Epithelial cell of esophagus (primary cell): ENCODE results near the gene RDH5.

Experiments
- DNase-seq: peaks from one replicate; pipeline ENCODE4 v3.0.0; 2010; ENCODE audit warnings: low read depth
- H3K4me3 ChIP-seq: 2 replicates; pipeline ENCODE4 v1.5.1; 2011; ENCODE audit warnings: mild to moderate bottlenecking, low read length, control low read depth
- TF ChIP-seq, protein P1 (sequence below): IDR thresholded peaks from 2 replicates; pipeline ENCODE4 v1.5.1; 2011; ENCODE audit warnings: low read depth, mild to moderate bottlenecking, low read length, control low read depth, inconsistent platforms; ENCODE audit not compliant: insufficient read depth; ENCODE audit errors: missing control alignments

RDH5 gene

GRCh38 chr12:55727643-55728185 is 7.5 kb downstream of the RDH5 start:
- peak overlapping the region; percentile 74 for H3K4me3 ChIP-seq
- TF ChIP-seq, protein P1, sequence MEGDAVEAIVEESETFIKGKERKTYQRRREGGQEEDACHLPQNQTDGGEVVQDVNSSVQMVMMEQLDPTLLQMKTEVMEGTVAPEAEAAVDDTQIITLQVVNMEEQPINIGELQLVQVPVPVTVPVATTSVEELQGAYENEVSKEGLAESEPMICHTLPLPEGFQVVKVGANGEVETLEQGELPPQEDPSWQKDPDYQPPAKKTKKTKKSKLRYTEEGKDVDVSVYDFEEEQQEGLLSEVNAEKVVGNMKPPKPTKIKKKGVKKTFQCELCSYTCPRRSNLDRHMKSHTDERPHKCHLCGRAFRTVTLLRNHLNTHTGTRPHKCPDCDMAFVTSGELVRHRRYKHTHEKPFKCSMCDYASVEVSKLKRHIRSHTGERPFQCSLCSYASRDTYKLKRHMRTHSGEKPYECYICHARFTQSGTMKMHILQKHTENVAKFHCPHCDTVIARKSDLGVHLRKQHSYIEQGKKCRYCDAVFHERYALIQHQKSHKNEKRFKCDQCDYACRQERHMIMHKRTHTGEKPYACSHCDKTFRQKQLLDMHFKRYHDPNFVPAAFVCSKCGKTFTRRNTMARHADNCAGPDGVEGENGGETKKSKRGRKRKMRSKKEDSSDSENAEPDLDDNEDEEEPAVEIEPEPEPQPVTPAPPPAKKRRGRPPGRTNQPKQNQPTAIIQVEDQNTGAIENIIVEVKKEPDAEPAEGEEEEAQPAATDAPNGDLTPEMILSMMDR: no peak
- DNase-seq: no peak

- DNase-seq: peak; percentile 44
- peak overlapping the region; percentile 74 for H3K4me3 ChIP-seq
- TF ChIP-seq, protein P1: no peak
These were observed 8.2 kb downstream of the RDH5 start for GRCh38 chr12:55728186-55728938.

GRCh38 chr12:55728939-55729818 is 9.0 kb downstream of the RDH5 start, which contains the start of gene CD63:
CD63 (minus strand) TSS chr12:55729009; CDS start chr12:55728341, 668 bp downstream.
- peak within 1 kb of the TSS; percentile 74 for H3K4me3 ChIP-seq
- TF ChIP-seq, protein P1: no peak
- peak; percentile 95 for DNase-seq

DNA sequence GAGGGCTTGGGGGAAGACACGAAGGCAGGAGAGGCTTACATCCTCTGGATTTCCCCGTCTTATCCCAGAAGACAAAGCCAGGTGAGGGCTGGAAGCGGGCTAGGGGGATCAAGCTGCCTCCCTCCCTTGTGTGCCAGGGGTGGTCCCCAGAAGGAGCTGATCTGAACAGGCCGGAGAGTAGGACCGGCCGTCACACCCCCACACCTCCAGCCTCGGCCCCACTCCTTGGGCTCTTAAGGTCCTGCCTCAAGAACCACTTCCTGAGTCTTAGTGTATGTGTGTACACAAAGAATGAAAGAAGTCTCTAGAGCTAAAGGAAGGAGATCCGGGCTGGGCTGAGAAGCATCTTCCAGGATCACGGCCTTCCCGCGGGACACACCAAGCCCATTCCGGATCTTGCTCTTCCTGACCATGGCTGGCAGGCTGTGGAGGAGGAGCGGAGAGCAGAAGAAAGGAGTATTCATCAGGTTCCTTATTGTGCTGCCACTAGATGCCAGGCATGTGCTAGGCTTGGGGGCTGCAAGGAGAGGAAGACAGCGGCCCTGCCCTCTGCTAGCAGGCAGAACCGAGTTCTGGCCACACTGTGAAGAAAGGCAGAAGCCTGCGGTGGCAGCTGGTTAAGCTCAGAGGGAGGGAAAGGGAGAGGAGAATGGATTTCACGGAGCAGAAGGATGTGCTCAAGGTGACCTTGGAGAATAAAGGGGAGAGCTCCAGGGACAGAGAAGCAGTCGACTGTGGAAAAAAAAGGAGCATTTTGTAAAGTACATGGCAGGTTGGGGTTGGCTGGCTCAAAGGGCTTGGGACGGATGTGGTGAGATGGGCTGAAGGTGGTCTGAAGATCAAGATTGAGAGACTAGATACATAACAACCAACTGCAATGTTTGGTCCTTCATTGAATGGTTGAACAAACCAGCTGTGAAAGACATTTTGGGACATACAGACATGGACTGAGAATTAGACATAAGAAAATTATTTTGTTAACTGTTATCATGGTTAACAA is 9.9 kb downstream of the RDH5 start:
- H3K4me3 ChIP-seq: peak overlapping the region; percentile 74
- peak; percentile 53 for DNase-seq
- TF ChIP-seq, protein P1: no peak

GRCh38 chr12:55732288-55732687 is 12.1 kb downstream of the RDH5 start:
- no peak overlapping the region for H3K4me3 ChIP-seq
- TF ChIP-seq, protein P1: no peak
- no peak for DNase-seq

DNA sequence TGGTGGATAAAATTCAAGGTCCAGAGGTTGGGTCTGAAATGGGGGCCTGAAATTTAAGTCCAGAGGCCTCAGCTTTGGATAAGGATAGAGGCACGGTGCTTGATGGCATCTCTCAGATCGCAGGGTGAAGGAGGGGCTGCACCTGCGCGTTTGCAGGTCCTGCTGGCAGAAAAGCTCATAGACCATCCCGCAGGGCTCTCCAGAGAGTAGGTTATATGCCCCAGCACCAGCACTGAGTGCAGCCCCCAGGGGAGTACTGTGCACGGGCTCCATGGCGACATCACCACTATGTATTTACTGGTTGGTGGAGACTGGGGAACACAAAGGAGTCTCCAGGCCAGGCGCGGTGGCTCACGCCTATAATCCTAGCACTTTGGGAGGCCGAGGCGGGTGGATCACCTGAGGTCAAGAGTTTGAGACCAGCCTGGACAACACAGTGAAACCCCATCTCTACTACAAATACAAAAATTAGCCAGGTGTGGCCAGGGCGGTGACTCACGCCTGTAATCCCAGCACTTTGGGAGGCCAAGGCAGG is 12.9 kb downstream of the RDH5 start:
- TF ChIP-seq, protein P1: no peak
- no peak overlapping the region for H3K4me3 ChIP-seq
- DNase-seq: no peak
